ENCODE results near the gene PGS1.

GRCh38 chr17:78426293-78426879 is 47.9 kb downstream of the PGS1 start:
- TF ChIP-seq, protein P1, sequence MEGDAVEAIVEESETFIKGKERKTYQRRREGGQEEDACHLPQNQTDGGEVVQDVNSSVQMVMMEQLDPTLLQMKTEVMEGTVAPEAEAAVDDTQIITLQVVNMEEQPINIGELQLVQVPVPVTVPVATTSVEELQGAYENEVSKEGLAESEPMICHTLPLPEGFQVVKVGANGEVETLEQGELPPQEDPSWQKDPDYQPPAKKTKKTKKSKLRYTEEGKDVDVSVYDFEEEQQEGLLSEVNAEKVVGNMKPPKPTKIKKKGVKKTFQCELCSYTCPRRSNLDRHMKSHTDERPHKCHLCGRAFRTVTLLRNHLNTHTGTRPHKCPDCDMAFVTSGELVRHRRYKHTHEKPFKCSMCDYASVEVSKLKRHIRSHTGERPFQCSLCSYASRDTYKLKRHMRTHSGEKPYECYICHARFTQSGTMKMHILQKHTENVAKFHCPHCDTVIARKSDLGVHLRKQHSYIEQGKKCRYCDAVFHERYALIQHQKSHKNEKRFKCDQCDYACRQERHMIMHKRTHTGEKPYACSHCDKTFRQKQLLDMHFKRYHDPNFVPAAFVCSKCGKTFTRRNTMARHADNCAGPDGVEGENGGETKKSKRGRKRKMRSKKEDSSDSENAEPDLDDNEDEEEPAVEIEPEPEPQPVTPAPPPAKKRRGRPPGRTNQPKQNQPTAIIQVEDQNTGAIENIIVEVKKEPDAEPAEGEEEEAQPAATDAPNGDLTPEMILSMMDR (conservative IDR thresholded peaks at IDR 0.05; ENCODE audit: low read length): no peak
- no peak for TF ChIP-seq EZH2phosphoT487 (IDR thresholded peaks at IDR 0.05; ENCODE audit: borderline replicate concordance, low read depth, low read length)
